Measurements from ENCODE around the gene IP6K1.

The IP6K1 gene

DNA sequence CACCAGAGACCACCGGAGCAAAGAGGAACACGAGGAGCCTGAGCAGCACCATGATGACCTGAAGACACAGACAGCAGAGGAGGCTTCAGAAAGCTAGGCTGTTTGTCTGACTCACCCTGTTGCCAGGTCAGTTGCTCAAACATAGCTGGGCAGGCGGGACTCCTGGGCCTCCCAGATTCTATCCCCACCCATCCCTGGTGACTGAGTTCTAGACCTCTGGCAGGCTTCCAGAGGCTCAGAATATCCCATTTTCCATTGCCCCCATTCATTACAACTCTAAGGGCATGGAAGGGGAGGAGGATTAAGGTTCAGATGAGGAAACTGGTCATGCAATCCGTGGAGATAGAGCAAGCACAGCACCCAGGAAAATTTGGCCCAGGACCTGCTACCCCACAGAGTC lies 13.4 kb upstream of the IP6K1 start, which contains the start of gene CDHR4:
Gene CDHR4, minus strand, starts transcription at position 113 of the 400 bp plus-strand sequence. Its CDS starts 61 bp downstream, at position 52.
- TF ChIP-seq, protein P1, sequence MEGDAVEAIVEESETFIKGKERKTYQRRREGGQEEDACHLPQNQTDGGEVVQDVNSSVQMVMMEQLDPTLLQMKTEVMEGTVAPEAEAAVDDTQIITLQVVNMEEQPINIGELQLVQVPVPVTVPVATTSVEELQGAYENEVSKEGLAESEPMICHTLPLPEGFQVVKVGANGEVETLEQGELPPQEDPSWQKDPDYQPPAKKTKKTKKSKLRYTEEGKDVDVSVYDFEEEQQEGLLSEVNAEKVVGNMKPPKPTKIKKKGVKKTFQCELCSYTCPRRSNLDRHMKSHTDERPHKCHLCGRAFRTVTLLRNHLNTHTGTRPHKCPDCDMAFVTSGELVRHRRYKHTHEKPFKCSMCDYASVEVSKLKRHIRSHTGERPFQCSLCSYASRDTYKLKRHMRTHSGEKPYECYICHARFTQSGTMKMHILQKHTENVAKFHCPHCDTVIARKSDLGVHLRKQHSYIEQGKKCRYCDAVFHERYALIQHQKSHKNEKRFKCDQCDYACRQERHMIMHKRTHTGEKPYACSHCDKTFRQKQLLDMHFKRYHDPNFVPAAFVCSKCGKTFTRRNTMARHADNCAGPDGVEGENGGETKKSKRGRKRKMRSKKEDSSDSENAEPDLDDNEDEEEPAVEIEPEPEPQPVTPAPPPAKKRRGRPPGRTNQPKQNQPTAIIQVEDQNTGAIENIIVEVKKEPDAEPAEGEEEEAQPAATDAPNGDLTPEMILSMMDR (IDR thresholded peaks at IDR 0.05) = no peak

DNA sequence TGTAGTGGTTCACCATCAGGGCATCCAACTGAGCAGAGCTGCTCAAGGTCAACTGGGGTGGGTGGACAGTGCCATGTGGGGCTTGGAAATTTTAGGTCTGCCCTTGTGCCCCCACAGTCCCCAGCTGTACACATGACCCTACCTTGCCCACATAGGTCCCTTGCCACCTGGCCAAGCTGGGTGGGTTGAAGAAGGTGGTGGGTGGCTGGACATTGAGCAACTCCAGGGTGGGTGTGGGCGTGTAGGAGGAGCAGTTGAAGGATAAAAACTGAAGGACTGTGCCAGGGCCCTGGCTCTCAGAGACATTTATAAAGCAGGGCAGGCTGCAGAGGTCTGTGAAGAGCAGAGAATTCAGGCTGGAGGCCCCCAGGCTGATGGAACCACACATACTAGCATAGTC lies 12.8 kb upstream of the IP6K1 start:
- TF ChIP-seq, protein P1 (IDR thresholded peaks at IDR 0.05) = no peak

DNA sequence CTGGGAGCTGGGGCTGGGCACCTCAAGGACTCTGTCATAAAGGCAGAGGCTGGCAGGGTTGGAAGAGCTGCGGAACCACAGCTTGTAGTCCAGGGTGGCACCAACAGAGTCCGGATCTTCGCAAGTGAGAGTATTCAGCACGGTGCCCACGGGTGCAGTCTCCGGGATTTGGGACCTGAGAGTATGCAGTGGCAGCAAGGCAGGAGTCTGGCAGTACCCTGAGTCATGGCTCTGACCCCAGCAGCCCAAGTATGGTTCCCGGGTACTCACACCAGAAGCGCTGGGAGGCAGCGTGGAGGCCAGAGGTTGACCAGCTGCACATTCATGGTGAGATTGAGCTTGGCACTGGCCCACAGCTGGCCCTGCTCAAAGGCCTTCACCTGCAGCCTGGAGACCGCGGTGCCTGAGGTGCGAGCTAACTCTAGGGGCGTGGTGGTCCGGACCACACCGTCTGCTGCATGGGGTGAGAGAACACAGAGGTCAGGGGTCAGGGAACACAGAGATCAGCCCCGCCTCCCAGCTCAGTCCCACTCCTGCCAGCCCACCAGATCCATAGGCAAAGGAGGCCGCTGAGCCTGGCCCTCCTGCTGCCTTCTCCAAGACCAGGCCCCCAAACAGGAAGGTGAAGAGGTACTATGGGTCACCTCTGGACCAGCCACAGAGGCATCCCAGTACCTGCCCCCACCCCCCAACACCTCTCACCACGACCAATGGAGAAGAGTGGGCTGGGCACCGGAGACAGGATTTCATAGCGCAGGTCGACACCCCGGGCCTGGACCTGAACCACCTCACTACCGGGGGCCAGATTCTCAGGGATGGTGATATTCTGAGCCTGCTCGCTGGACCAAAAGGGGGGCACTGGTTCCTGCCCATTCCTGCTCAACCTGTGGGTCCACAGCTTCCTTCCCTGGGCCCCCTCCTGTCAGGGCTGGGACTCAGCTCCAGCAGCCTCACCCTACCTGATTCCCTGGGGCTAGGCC lies 8.9 kb upstream of the IP6K1 start:
- TF ChIP-seq, protein P1 (IDR thresholded peaks at IDR 0.05) = no peak

DNA sequence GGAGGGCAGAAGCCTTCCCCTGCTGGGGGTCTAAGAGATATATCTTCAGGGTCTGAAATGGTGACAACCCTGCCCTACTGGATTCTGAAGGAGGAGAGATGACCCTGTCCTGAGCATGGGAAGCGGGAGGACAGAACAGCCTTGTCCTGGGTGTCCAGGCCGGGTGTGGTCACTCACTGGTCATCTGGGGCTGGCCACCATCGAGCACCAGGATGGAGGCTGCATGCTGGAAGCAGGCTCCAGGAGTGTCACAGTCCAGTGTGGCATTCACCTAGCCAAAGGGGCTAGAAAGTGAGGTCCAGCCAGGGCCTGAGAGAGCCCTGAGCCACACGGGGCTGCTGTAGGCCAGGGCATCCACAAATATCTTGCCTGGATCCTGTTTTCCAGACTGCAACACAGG lies 8.1 kb upstream of the IP6K1 start:
- TF ChIP-seq, protein P1 (IDR thresholded peaks at IDR 0.05) = no peak

DNA sequence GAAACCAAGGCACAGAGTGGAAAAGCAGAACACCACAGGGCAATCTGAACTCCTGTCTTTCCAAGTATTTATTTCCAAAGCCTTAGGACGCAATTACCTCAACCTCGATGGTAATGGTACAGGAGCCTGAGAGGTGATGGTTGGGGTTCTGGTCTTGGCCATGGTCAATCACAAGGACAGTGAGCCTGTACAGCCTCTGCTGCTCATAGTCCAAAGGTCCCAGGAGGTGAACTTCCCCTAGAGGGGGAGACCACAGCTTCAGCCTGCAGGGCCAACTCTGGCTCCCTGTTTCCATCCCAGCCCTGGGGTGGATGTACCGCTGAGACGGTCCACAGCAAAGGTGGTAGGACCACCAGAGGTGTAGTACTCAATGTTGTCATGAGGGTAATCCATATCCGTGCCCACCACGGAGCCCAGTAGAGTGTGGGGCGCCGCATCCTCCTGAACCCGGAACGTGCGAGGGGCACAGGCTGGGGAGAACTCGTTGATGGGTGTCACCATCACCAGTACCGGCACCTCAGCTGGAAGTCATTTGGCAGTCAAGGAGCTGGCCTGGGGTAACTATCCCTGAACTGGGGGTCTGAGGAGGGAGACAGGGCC lies 7.2 kb upstream of the IP6K1 start:
- TF ChIP-seq, protein P1 (IDR thresholded peaks at IDR 0.05) = no peak

DNA sequence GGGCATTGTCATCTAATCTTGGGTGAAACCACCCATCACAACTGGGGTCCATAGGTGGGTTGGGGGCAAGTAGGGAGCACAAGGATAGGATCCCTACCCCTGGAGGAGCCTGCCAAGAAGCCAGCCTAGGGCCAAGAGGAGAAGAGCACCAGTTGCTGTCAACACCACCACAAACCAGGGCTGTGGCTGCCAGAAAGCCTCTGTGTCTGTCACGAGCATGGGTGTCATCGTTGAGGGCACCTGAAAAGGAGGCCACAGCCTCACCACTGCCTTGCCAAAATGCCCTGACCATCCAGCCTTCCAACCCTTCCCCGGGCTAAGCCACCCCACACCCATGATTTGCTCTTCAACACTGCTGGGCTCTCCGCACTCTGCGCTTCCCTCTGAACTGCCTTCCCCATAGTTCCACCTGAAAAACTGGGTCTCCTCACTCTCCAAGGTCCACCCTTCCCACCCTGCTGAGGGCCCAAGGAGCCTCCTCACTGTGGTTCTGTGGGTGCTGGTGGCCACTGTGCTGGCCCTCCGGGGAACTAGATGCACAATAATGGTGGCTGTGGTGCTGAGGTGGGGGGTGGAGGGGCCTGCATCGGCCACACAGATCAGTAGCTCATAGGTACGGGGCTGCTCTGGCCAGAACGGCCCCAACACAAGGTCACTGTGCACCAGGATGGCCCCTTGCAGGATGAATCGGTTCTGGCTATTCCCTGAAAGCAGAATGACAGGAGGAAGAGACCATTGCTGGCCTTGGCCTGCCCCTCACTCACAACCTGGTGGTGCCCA lies 6.2 kb upstream of the IP6K1 start:
- TF ChIP-seq, protein P1 (IDR thresholded peaks at IDR 0.05) = no peak

DNA sequence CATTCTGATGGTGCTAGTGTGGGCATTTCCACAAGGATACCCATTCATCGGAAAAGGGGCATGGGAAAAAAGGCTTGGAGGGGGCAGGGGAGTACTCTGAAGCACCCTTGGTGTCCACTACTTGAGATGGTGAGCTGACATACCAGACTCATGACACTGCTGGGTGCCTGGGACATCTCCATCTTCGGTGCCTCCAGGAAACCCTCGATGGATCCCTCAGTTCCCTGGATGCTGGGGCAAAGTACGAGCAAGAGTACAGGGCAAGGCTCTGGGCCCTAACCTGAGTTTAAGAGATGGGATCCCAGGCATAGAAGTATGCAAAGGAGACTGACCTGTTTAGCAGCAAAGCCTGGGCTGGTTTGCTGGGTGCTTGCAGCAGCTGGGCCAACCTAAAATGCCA lies 5.2 kb upstream of the IP6K1 start:
- TF ChIP-seq, protein P1 (IDR thresholded peaks at IDR 0.05) = no peak

Data from LNCAP (cell line).